Kidney tubule cell (primary cell): ENCODE data around the gene CCL3.
A peak's percentile ranks its signal among the peaks of the same experiment; 100 is the strongest.
"Not testable (repeated sequence)": the region's sequence is repeated elsewhere in the genome, so short reads cannot be mapped to it uniquely, and the experiment has no call there.

Experiments used
- DNase-seq: peaks from one replicate; pipeline ENCODE4 v3.0.0-alpha.2; 2018; ENCODE audit warnings: low spot score

The CCL3 gene

GRCh38 chr17:36089888-36090836 is at the start of gene CCL3:
Gene CCL3 (minus strand): TSS chr17:36090143. CDS start chr17:36090058, 85 bp downstream.
- peak; percentile 12 for DNase-seq

GRCh38 chr17:36136439-36136838 is 46.5 kb upstream of the CCL3 start:
- DNase-seq: no peak

GRCh38 chr17:36136036-36136435 is 46.1 kb upstream of the CCL3 start:
- DNase-seq: no peak

- no peak for DNase-seq
These were observed 45.5 kb upstream of the CCL3 start for GRCh38 chr17:36135465-36135864.

GRCh38 chr17:36133602-36134236 is 43.8 kb upstream of the CCL3 start:
- DNase-seq: no peak

- DNase-seq: no peak
These were observed 42.5 kb upstream of the CCL3 start for GRCh38 chr17:36132421-36132831.

- DNase-seq: no peak
These were observed 42.0 kb upstream of the CCL3 start for GRCh38 chr17:36131931-36132330.

GRCh38 chr17:36131421-36131820 is 41.5 kb upstream of the CCL3 start:
- no peak for DNase-seq

GRCh38 chr17:36130346-36130745 is 40.4 kb upstream of the CCL3 start:
- no peak for DNase-seq

GRCh38 chr17:36129616-36130015 is 39.7 kb upstream of the CCL3 start:
- no peak for DNase-seq

- DNase-seq: no peak
These were observed 38.6 kb upstream of the CCL3 start for GRCh38 chr17:36128411-36128978.

- no peak for DNase-seq
These were observed 38.0 kb upstream of the CCL3 start for GRCh38 chr17:36127911-36128310.

GRCh38 chr17:36127199-36127893 is 37.4 kb upstream of the CCL3 start:
- no peak for DNase-seq

- no peak for DNase-seq
These were observed 35.2 kb upstream of the CCL3 start for GRCh38 chr17:36124879-36125824.

GRCh38 chr17:36123431-36123830 is 33.5 kb upstream of the CCL3 start:
- no peak for DNase-seq

- not testable (repeated sequence) for DNase-seq
These were observed 31.2 kb upstream of the CCL3 start for GRCh38 chr17:36121099-36121498.

- DNase-seq: no peak
These were observed 30.3 kb upstream of the CCL3 start for GRCh38 chr17:36120221-36120620.

GRCh38 chr17:36118477-36119353 is 28.8 kb upstream of the CCL3 start:
- no peak for DNase-seq

GRCh38 chr17:36117505-36118382 is 27.8 kb upstream of the CCL3 start:
- no peak for DNase-seq
